CD4-positive, alpha-beta T cell treated with Interleukin-10 for 1 hour (primary cell): ENCODE measurements around the gene ZBTB20.
"Not testable (repeated sequence)": the region's sequence is repeated elsewhere in the genome, so short reads cannot be mapped to it uniquely, and the experiment has no call there.

Source experiments
- DNase-seq: peaks from one replicate; pipeline ENCODE4 v3.0.0-alpha.2; 2020

Gene ZBTB20

DNA sequence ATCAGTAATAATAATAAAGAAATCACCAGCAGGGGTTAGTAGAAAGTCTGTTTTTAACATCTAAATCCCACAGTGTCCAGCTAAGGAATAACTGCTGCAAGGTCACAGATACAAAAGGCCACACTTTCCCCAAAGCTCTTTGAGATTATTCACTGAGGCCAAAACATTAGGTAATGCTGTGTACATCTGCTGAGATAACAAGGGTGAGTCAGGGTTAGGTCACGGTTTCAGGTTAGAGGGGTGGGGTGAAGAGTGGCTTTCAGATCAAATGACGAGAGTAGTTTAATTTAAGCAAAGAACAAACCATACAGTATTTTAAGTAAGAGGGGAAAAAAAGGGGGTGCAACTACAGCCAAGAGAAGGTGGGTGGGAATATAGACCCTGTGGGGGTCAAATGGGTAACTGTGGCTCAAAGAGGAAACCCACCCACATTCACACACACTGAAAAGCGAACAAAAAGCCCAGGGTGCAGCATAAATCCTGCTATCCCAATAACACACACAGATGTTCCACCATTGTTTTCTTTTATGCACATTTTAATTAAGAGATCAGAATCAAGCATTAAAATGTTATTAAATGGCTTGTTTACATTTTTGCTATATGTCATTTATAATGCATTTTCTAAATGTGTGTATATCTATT, 440.4 kb downstream of the ZBTB20 start:
- no peak for DNase-seq

DNA sequence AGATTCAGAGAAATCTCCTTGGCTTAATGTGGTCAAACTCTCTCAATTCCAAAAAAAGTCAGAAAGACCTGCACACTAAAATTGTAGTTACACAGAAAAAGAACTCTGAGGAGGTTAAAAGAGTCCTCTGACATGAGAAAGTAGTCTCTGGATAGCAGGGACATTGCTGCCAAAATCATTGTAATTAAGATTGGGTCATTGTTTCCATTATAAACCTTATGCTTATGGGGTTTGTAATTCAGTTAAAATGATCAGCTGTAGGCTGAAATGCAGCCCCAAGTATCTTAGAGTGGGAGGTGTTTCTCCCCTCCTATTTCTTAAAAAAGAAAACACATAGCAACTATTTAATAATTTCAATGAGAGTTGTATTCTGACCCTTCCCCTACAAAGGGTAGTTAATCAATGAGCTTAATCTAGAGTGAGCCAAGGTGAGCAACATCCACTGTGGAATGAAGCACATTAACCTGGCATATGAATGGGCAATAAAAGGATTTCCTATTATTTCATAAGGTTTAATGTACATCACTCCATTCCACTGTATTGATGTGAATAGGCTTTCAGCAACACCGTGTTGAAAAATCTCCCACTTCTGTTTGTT, 446.4 kb downstream of the ZBTB20 start:
- no peak for DNase-seq

- DNase-seq = no peak
Observed at GRCh38 chr3:114698146-114699105, 448.7 kb downstream of the ZBTB20 start.

DNA sequence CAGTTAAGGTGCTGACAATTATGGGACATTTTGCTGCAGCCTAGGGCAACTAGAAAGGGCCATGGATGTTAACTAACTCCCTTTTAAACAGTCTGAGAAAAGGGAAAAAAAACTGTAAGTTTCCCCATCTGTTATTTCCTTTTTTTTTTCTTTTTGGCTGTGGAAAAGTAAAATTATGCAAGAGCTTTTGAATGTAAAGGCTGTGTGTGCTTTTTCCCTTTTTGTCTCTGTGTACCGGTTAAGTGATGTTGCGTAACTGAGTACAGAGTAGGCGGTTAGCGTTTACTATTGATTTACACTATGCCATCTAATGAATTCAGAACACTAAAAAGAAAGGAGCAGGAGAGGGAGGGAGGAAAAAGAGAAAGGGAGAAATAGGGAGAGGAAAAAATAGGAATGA, 449.7 kb downstream of the ZBTB20 start:
- DNase-seq = no peak

DNA sequence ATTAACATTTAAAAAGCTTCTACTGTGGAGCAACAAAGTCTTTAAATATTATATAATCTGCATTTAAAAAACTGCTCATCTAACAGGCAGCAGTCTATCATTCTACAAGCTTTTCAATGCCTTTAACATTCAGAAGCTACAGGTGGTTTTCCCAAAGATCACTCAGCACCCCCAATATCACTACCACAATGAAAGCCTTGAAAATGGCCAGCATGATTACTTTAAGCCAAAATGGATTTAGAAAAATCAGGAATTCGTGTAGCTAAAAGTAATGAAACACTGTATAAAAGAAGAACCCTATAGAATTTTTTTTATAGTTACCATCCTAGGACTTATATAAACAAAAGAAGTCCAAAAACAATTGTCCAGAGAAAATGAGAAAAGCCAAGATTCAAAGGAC, 452.8 kb downstream of the ZBTB20 start:
- DNase-seq = no peak

DNA sequence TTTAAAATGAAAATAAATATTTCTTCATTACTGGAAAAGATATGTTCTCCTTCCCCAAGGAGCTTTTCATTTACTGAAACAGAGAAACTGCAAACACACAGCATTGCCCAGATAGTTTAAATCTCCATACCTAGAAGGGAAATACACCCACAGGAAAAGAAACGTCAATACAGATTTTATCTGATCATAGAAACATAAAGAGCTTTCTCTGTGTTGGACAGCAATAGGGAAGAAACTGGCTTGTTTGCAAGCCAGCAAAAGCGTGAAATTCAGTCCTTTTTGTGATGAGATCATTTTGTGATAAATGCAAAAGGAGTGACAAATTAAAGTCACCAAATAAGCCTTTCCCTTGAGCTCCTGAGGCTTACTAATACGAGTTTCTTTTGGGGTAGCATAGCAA, 455.2 kb downstream of the ZBTB20 start:
- DNase-seq = no peak

GRCh38 chr3:114690911-114691310, 456.2 kb downstream of the ZBTB20 start:
- DNase-seq = no peak

DNA sequence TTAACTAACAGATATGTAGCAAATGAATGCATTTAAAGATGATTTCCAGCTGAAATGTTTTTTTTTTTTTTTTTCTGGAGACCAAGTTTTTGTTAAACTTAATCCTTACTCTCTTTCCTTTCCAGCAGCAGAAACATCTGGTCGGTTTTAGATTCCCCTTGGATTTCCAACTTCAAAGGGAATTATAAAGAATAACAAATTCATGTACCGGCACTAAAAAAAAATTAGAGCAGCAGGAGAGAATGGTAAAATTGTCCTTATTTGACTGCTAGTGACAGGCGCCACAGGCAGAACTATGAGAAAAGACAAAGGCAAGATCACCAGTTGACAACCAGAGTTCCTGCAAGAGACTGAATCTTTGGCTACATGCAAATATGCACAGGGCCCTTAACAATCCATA, 459.9 kb downstream of the ZBTB20 start:
- no peak for DNase-seq

DNA sequence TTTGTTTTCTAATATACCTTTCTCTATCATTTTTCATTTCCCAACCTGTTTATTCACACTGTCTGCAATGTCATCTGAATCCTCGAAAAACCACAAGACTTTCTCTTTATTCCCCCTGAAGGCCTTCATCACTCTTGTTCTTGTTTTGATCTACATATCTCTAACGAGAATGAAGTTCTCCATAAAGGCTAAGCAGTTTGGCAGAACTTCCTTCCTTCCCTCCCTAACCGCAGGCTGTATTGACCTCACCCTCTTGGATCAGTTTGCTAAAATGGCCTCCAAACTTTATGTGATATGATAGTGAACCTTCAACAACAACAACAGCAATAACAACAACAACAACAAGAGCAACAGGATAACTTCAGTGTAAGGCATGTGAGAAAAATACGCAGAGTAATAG, 460.5 kb downstream of the ZBTB20 start:
- no peak for DNase-seq

DNA sequence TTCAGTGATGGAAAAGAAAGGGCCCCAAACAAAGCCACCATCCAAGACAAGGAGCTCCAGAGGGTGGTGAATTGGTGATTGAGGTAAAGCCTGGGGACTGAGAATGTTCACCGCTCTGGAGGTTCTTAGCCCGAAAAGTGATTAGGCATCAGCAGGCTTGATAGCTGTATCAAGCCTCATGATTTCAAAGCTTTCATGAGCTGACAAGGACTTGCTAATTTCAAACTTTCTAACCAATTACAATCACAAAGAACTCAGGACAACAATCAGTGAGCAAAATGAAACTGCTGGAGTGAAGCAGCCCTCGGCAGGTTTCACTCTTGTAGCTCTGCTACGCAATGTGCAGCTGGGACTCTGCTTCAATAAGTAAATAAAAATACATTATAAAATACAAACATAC, 461.9 kb downstream of the ZBTB20 start:
- DNase-seq = no peak

DNA sequence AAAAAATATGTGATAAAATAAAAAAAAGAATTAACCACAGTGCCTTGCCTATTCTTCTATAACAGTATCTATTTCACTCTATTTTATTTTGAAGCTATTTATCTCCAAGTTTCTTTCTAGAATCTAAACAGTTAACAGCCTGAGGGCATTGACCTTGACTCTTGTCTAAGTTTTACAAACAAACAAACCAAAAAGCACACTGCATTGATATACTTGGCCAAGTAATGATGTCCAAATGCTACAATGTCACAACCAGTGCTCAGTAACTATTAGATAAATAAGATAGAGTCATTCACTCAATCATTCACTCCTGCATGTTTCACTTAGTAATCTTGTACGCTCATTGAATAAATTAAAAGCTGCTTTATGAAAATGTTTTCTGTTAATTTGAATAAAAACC, 466.8 kb downstream of the ZBTB20 start:
- no peak for DNase-seq

DNA sequence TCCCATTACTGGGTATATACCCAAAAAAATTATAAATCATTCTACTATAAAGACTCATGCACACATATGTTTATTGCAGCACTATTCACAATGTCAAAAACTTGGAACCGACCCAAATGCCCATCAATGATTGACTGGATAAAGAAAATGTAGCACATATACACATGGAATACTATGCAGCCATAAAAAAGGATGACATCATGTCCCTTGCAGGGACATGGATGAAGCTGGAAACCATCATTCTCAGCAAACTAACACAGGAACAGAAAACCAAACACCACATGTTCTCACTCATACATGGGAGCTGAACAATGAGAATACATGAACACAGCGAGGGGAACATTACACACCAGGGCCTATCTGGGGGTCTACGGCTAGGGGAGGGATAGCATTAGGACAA, 467.3 kb downstream of the ZBTB20 start:
- not testable (repeated sequence) for DNase-seq

DNA sequence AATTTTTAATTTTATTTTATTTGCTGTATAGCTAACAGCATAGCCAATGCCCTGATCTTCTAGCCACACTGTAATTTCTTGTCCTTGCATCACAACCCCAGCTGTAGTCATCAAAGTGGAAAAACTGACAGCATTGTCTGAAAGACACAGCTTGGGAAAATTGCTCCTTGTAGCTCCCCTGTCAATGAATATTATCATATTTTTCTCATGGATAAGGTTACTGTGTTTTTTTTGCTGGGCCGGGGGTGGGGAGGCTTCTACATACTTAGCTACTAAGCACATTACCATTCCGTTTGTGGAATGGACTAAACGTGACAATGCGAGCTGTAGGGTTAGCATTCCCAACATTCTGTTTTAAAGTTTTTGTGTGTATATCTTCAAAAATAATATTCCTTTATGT, 472.0 kb downstream of the ZBTB20 start:
- DNase-seq = no peak

GRCh38 chr3:114674036-114674435, 473.1 kb downstream of the ZBTB20 start:
- DNase-seq = no peak

DNA sequence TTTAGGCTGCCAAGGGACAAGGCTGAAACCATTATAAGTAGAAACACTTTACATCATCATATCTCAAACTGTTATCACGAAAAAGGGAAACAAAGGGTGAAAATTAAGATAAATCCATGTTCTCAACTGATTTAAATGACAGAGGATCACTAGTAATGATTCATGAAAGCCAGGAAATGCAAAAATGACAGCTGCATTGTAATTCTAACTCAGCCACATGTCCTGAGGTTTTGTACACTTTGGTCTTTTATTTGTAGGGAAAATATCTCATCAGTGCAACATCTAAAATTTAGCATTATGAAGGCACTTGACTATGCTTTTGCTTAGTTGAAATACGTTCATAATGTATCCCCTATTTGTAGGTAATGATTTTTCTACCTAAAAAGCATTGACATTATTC, 473.6 kb downstream of the ZBTB20 start:
- DNase-seq = no peak

DNA sequence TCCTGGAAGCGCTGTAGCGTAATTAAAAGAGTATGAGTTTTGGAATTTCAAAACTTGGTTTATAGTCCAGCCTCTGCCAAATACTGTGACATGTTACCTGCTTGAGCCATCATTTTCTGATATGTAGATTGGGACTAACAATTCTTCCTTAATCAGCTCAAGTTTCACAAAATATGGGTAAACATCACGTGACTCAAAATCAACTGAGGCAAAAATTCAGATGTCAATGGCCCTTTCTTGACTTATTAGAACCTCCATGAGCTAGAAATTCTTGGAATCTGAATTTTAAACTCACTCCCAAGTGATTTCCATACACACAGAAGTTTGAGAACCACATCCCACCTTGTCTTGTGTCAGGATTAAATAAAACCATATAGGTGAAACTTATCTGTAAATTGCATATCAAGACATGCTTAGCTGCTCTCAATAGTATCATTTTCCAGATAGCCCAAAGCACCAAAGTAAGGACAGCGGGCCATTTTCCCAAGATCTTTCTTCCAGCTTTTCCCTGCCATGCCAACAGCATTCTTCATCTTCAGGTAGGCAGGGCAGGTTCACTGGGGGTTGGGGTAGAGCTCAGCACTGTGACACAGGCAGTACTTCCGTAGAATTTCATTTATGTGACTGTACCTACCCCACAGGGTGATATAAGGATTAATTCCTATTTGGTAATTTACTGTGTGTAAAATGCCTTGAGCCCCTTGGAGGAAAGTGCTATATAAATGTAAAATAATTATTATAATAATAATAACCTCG, 474.2 kb downstream of the ZBTB20 start:
- no peak for DNase-seq

DNA sequence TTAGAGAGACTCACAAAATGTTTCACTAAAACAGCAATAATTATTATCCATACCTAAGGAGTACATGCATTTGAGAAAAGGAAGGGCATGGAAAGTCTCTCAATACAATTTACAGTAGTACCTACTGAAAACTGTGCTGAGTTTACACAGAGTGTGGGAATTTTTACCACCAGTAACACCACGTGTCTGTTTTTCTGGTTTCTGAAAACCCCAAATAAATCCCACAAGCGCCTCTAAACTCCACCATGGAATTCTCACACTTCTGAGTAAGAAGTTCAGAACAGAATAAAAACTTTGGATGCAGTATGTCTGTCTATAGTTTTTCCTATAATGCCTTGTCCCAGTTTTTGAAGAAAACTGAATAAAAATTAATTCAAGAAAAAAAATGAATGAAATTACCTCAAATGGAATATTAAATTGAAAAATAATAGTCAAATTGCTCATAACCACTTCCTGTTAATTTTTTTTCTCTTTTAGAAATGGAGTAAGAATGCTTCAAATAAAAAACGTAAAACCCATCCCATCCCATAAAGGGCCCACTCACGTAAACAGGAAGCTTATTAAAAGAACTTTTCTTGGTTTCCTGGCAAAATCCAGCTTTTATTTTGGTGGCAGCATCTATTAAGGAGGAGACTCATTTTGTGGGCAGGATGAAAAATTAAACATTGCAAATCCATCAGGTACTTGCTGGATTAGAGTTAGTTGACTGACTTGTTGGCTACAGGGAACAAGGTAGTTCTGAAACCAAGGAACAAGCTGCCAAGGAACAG, 475.2 kb downstream of the ZBTB20 start:
- DNase-seq = no peak

DNA sequence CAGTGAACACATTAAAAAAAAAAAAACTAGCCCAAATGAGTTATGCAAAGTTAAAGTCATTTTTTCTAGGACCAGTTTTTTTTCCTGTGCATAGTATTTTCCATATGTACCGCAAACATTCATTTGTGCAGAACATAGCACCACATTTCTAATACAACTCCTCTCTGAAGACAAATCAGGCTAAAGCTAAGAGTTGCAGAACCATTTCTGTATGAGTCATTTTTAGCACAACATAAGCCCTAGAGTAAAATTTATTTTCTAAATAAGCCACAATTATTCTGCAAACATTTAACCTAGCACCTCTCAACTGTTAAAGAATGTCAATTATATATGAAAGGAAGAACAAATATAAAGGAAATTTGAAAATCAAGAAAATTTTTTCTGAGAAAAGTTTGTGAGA, 477.5 kb downstream of the ZBTB20 start:
- DNase-seq = no peak

- no peak for DNase-seq
Observed at GRCh38 chr3:114668099-114668498, 479.0 kb downstream of the ZBTB20 start.

DNA sequence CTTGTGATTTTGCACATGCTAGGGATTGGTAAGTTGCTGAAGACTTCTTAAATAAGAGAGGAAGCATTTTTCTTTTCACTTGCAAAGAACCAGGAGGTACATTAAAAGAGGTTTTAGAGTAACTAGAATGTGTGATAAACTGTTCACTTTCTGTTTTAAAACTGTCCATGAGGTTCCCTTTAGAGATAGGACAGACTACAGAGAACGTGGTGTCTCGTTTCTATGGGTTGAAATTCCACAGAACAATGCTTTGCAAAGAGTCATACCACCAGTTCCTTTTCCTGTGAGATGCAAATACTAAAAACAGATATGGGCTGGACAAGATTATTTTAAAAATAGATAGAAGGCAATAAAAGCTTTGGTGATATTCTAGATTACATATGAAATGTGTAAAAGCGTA, 480.5 kb downstream of the ZBTB20 start:
- no peak for DNase-seq

- DNase-seq = no peak
Observed at GRCh38 chr3:114664006-114664405, 483.1 kb downstream of the ZBTB20 start.

DNA sequence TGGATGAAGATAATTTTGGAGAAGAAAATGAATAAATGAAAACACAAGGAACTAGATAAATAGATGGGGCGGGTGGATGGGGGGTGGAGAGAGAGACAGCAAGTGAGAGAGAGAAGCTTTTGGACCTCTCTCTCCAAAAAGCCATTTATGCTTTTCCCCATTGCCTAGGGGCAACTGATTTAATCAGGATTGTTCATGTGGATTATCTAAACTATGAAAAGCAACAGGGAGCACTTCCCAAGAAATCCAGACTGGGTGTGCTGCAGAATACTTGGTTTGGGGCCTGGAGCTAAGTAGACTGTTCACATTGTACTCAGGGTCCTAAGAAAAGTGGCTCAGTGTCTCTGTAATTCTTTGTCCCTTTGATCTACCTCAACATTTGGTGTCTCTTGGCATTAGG, 486.3 kb downstream of the ZBTB20 start:
- no peak for DNase-seq

- DNase-seq = no peak
Observed at GRCh38 chr3:114660124-114660523, 487.0 kb downstream of the ZBTB20 start.
